GM12878 (cell line): ENCODE measurements around the gene ADAMTS6. TPM values are rescaled to one million over a fixed set of nuclear protein-coding genes. Genes with fewer than 3 reads are reported as not detected.

ENCODE experiments used
- ATAC-seq: fragments of 200-7000 bp; cut with Tn5 transposase; 3 replicates; pipeline ENCODE4 v1.9.1; 2020; ENCODE audit warnings: mild to moderate bottlenecking, moderate library complexity
- BruUV-seq: library from RNA; stranded (reverse); fragments of 400-500 nt; replicated peaks from 2 replicates; lab custom pipeline; 2021; lab: Mats Ljungman, UMichigan
- CTCF ChIA-PET: fragments of 300-600 bp; sonication (Branson Sonifier 250); formaldehyde crosslinking; extraction: SDS; loops from one replicate; lab custom pipeline; 2021; ENCODE audit warnings: inconsistent platforms; lab: Yijun Ruan, JAX
- POLR2A ChIA-PET: fragments of 350-600 bp; formaldehyde crosslinking; extraction: SDS; loops from one replicate; lab custom pipeline; 2021; ENCODE audit warnings: inconsistent platforms; lab: Charles Lee
- RAD21 ChIA-PET: fragments of 300-600 bp; sonication (Branson Sonifier 250); formaldehyde crosslinking; loops from one replicate; lab custom pipeline; 2023; ENCODE audit warnings: antibody characterized with exemption; ENCODE audit not compliant: unreplicated experiment; lab: Charles Lee
- SMC1A ChIA-PET: fragments of 300-600 bp; sonication (Branson Sonifier 250); formaldehyde crosslinking; loops from one replicate; lab custom pipeline; 2023; ENCODE audit not compliant: unreplicated experiment, uncharacterized antibody; lab: Charles Lee
- DNase-seq: peaks from one replicate; pipeline ENCODE4 v3.0.0-alpha.2; 2011; ENCODE audit warnings: low read depth, low spot score
- FAIRE-seq: peaks from 3 replicates; lab custom pipeline; 2011; peaks lifted over from hg19 to GRCh38; lab: Jason Lieb, UNC
- H2AFZ ChIP-seq: 2 replicates; pipeline ENCODE4 v1.6.0; 2011; ENCODE audit warnings: low read depth, low read length, control low read depth; ENCODE audit not compliant: control insufficient read depth
- H3K27ac ChIP-seq: 2 replicates; pipeline ENCODE4 v1.5.1; 2011; ENCODE audit warnings: control low read depth; ENCODE audit not compliant: control insufficient read depth, insufficient read depth
- H3K27me3 ChIP-seq, 2 experiments: replicated peaks in 1 of 2; 2 replicates each; pipeline versions ENCODE4 v1.6.0 to v1.6.1; 2011; ENCODE audit warnings: low read length in 1 of 2; ENCODE audit not compliant: control insufficient read depth in 2 of 2, insufficient read depth in 2 of 2
- H3K36me3 ChIP-seq, 2 experiments: 2 replicates each; pipeline ENCODE4 v1.5.1; 2011; ENCODE audit warnings: low read length in 1 of 2; ENCODE audit not compliant: control insufficient read depth in 2 of 2, insufficient read depth in 2 of 2
- H3K4me1 ChIP-seq: 2 replicates; pipeline ENCODE4 v1.6.1; 2011; ENCODE audit warnings: mild to moderate bottlenecking, low read length, moderate library complexity, mixed read lengths; ENCODE audit not compliant: control insufficient read depth, insufficient read depth
- H3K4me2 ChIP-seq: 2 replicates; pipeline ENCODE4 v1.6.0; 2011; ENCODE audit warnings: control low read depth; ENCODE audit not compliant: control insufficient read depth, insufficient read depth
- H3K4me3 ChIP-seq: fragments of 200-600 bp; sonication (generic); 2 replicates; pipeline ENCODE4 v1.5.1; 2016
- H3K79me2 ChIP-seq: 2 replicates; pipeline ENCODE4 v1.6.0; 2011; ENCODE audit warnings: low read length; ENCODE audit not compliant: control insufficient read depth, insufficient read depth
- H3K9ac ChIP-seq: 2 replicates; pipeline ENCODE4 v1.8.0; 2011; ENCODE audit warnings: low read length, control low read depth, mixed read lengths; ENCODE audit not compliant: control insufficient read depth, insufficient read depth
- H3K9me3 ChIP-seq: replicated peaks from 3 replicates; pipeline ENCODE4 v1.5.1; 2011; ENCODE audit warnings: mild to moderate bottlenecking, low read length; ENCODE audit not compliant: control insufficient read depth, insufficient read depth
- H4K20me1 ChIP-seq: 2 replicates; pipeline ENCODE4 v1.6.0; 2011; ENCODE audit not compliant: control insufficient read depth, insufficient read depth
- DPF2 ChIP-seq: fragments of 450-650 bp; IDR thresholded peaks from 2 replicates; pipeline ENCODE4 v1.6.1; 2017; ENCODE audit warnings: mild to moderate bottlenecking
- EP300 ChIP-seq, 2 experiments: fragments of 150-350 bp in 1 of 2; IDR thresholded peaks; 2 replicates each; pipeline ENCODE4 v1.6.1; 2011 to 2012; ENCODE audit warnings: low read depth in 2 of 2, low read length in 2 of 2, borderline replicate concordance in 1 of 2, improper control_type of control experiment in 1 of 2, inconsistent platforms in 1 of 2; ENCODE audit not compliant: control insufficient read depth in 1 of 2
- FOS ChIP-seq: IDR thresholded peaks from 3 replicates; pipeline ENCODE4 v1.6.1; 2011; ENCODE audit warnings: borderline replicate concordance; ENCODE audit not compliant: insufficient read length; ENCODE audit errors: extremely low read depth
- SMAD1 ChIP-seq: fragments of 450-650 bp; IDR thresholded peaks from 2 replicates; pipeline ENCODE4 v1.6.1; 2018; ENCODE audit warnings: mild to moderate bottlenecking, low read depth; ENCODE audit not compliant: partially characterized antibody
- SP1 ChIP-seq: IDR thresholded peaks from one replicate; pipeline ENCODE4 v1.6.1; 2011; ENCODE audit warnings: low read depth, low read length
- ZNF274 ChIP-seq: IDR thresholded peaks from one replicate; pipeline ENCODE4 v1.8.0; 2011; ENCODE audit not compliant: insufficient read length, insufficient read depth
- WGBS: methylation state at CpG from one replicate; pipeline ENCODE4 v1.1.6; 2016; ENCODE audit warnings: low lambda C conversion rate; ENCODE audit not compliant: insufficient replicate concordance, insufficient coverage; ENCODE audit errors: missing lambda C conversion rate; 5-methylcytosine and 5-hydroxymethylcytosine counted together
- in situ Hi-C: fragments of 300-500 bp; cut with MboI; formaldehyde crosslinking; loops from 9 replicates; pipeline ENCODE4 v1.14.3; 2018; ENCODE audit warnings: mixed read lengths
- intact Hi-C: fragments of 100-400 bp; cut with micrococcal nuclease; formaldehyde crosslinking; loops from one replicate; pipeline ENCODE4 v1.14.2; 2022; ENCODE audit not compliant: unreplicated experiment
- polyA plus RNA-seq, 11 experiments: library from polyadenylated mRNA; depleted of rRNA in 4 of 11; unstranded in 6 of 11; stranded (reverse) in 5 of 11; fragments of >200 nt; fragmentation: Nextera tagmentation in 4 of 11; fragmentation: Illumina TruSeq in 1 of 11; extraction: Ambion mirVana in 4 of 11; extraction: Trizol in 1 of 11; gene quantifications; 1 replicate in 1 of 11; 2 replicates in 10 of 11; pipeline versions ENCODE4 v1.2.1 to v1.2.3, GENCODE V29; 2011 to 2016; ENCODE audit warnings: inconsistent platforms in 2 of 11, missing spikeins in 2 of 11, low read depth in 1 of 11
- total RNA-seq, 4 experiments: library from RNA; depleted of rRNA in 3 of 4; stranded (reverse); fragments of >200 nt in 3 of 4; fragmentation: Illumina TruSeq in 1 of 4; extraction: Trizol in 1 of 4; gene quantifications; 2 replicates each; pipeline versions ENCODE4 v1.2.1 to v1.2.3, GENCODE V29; 2013 to 2021
- TF ChIP-seq, protein P1 (sequence below): fragments of 450-650 bp; IDR thresholded peaks from 2 replicates; pipeline ENCODE4 v1.6.1; 2017; ENCODE audit warnings: borderline replicate concordance

The ADAMTS6 gene
- total and polyA plus RNA-seq, 10 of the 15 experiments (the other 5 are each of a cell fraction or from before 2014, with no cell fraction given): 1.1 to 12.3 (median 6.5) TPM

DNA sequence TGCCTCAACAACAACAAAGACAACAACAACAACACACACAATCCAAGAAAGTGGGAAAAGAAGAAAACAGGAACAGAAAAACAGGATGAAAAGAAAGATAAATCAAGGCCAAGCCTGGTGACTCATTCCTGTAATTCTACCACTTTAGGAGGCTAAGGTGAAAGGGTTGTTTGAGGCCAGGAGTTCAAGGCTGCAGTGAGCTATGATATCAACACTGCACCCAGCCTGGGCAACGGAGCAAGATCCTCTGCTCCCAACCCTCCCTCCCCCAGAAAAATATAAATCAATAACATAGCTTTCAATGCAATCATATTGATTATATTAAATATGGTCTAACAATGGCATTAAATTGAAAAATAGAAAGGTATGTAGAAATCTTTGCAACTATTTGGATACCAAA lies 49.2 kb upstream of the ADAMTS6 start (continued):
- TF ChIP-seq FOS (no peak), EP300 (IDR thresholded peaks at IDR 0.05; ENCODE audit: borderline replicate concordance in 1 of 2, control insufficient read depth in 1 of 2, low read depth in 2 of 2, low read length in 2 of 2) (no peak)

DNA sequence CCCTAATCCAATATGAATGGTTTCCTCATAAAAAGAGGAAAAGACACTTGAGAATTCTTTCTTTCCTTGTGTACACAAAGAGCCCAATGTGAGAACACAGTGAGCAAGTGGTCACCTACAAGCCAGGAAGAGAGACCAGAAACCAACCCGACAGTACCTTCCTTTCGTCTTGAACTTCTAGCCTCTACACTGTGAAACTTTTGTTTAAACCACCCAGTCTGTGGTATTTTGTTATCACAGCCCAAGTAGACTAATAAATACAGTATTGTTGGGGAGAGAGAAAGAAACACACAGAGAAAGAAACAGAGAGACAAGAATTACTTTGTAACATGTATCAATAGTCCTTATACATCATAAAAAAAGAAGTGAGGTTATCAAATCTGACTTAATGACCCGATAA lies 44.0 kb upstream of the ADAMTS6 start:
- no peaks in the 10 kb centered on the region for H3K27me3 ChIP-seq
- TF ChIP-seq EP300 (IDR thresholded peaks at IDR 0.05; ENCODE audit: borderline replicate concordance in 1 of 2, control insufficient read depth in 1 of 2, low read depth in 2 of 2, low read length in 2 of 2): no peak
- TF ChIP-seq SMAD1: no peak
- no peak for TF ChIP-seq DPF2
- no peak for TF ChIP-seq ZNF274
- no peak for TF ChIP-seq SP1
- TF ChIP-seq, protein P1, sequence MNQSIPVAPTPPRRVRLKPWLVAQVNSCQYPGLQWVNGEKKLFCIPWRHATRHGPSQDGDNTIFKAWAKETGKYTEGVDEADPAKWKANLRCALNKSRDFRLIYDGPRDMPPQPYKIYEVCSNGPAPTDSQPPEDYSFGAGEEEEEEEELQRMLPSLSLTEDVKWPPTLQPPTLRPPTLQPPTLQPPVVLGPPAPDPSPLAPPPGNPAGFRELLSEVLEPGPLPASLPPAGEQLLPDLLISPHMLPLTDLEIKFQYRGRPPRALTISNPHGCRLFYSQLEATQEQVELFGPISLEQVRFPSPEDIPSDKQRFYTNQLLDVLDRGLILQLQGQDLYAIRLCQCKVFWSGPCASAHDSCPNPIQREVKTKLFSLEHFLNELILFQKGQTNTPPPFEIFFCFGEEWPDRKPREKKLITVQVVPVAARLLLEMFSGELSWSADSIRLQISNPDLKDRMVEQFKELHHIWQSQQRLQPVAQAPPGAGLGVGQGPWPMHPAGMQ: no peak
- TF ChIP-seq, all 136 proteins: peak for 0
- BruUV-seq: no TSS peak
- Histone ChIP-seq H3K4me3 (no peak overlapping the region), H3K4me1 (no peaks in the 10 kb centered on the region), H3K79me2 (no peaks in the 10 kb centered on the region), H3K9me3 (no peaks in the 10 kb centered on the region), H3K9ac (no peak overlapping the region), H3K27ac (no peak overlapping the region), H2AFZ (no peak overlapping the region), H4K20me1 (no peaks in the 10 kb centered on the region), H3K36me3 (peaks cover 0 to 3% of the 10 kb centered on the region in 2 experiments; a peak in 1 of 4 replicates), H3K4me2 (no peak overlapping the region)
- FAIRE-seq (no peak), DNase-seq (no peak), ATAC-seq (no peak)
- CTCF ChIA-PET: no interaction called here
- RAD21 ChIA-PET: no interaction called here
- SMC1A ChIA-PET: no interaction called here
- WGBS: 96% methylated on average over 3 of the region's 3 CpGs
- POLR2A ChIA-PET: no interaction called here
- in situ Hi-C loops (no loop called here), intact Hi-C loops (no loop called here)
